Measurements from ENCODE around the gene LYPLA2.

- TF ChIP-seq, protein P1, sequence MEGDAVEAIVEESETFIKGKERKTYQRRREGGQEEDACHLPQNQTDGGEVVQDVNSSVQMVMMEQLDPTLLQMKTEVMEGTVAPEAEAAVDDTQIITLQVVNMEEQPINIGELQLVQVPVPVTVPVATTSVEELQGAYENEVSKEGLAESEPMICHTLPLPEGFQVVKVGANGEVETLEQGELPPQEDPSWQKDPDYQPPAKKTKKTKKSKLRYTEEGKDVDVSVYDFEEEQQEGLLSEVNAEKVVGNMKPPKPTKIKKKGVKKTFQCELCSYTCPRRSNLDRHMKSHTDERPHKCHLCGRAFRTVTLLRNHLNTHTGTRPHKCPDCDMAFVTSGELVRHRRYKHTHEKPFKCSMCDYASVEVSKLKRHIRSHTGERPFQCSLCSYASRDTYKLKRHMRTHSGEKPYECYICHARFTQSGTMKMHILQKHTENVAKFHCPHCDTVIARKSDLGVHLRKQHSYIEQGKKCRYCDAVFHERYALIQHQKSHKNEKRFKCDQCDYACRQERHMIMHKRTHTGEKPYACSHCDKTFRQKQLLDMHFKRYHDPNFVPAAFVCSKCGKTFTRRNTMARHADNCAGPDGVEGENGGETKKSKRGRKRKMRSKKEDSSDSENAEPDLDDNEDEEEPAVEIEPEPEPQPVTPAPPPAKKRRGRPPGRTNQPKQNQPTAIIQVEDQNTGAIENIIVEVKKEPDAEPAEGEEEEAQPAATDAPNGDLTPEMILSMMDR (IDR thresholded peaks at IDR 0.05; ENCODE audit: extremely low read depth in 1 of 2, insufficient read depth in 1 of 2, low read depth in 1 of 2, low read length in 2 of 2): no peak
- TF ChIP-seq POLR2A (IDR thresholded peaks at IDR 0.05; ENCODE audit: low read depth, low read length) (no peak), MYC (IDR thresholded peaks at IDR 0.05; ENCODE audit: low read depth, low read length) (no peak), POLR2AphosphoS5 (IDR thresholded peaks at IDR 0.05; ENCODE audit: insufficient read depth, low read depth, low read length) (no peak), JUN (IDR thresholded peaks at IDR 0.05; ENCODE audit: borderline replicate concordance, insufficient read depth, insufficient read length, low read depth) (peak; percentile 60), FOS (IDR thresholded peaks at IDR 0.05; ENCODE audit: borderline replicate concordance, insufficient read depth, low read length) (peak; percentile 72)
Observed at GRCh38 chr1:23779826-23780371, 11.0 kb upstream of the LYPLA2 start.
